ENCODE results near the gene CCDC88A.
"Not testable (repeated sequence)": the region's sequence is repeated elsewhere in the genome, so short reads cannot be mapped to it uniquely, and the experiment has no call there.

CCDC88A gene

GRCh38 chr2:55420871-55421270, 1.2 kb upstream of the CCDC88A start:
- DNase-seq = no peak

GRCh38 chr2:55420439-55420725, 726 bp upstream of the CCDC88A start:
- DNase-seq = no peak

- no peak for DNase-seq
Observed at GRCh38 chr2:55419233-55419678, 400 bp downstream of the CCDC88A start.

GRCh38 chr2:55418512-55419232, 984 bp downstream of the CCDC88A start:
- DNase-seq = no peak

DNA sequence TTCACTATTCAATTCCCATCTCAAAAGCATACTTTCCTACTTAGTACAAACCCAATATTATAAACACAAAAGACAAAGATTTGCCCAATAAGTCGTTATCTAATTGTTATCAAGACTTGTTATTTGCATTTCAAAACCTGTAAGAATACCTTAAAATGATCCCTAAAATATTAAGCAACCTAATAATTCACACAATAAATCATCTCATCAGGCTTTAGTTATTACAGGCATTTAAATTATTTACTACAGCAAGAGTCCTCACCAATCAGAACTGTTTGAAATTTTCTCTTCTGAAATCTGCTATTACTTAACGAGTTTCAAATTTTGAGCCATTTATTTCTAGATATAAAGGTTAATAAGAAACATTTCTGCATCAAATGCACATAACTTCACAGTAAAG, 1.6 kb downstream of the CCDC88A start:
- no peak for DNase-seq

GRCh38 chr2:55416786-55417568, 2.7 kb downstream of the CCDC88A start:
- no peak for DNase-seq

DNA sequence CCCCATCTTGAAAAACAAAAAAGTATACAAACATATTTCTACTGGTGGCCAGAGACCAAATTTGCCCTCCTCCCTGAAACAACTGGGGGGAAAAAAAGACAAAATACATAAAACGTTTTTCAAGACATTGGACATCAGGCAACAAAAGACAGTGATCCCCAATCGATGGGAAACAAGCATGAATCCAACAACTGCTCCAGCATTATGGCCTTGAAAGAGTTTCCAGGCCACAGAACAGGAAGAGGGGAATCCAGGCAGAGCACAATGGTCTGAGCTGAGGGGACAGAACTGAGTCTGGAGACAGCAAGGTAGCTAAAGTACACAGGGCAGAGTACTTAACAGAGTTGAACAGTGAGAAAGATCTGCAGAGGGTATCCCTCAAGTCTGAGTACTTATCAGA, 4.4 kb downstream of the CCDC88A start:
- DNase-seq = no peak

- DNase-seq = no peak
Observed at GRCh38 chr2:55408918-55409868, 10.5 kb downstream of the CCDC88A start.

- no peak for DNase-seq
Observed at GRCh38 chr2:55408098-55408882, 11.4 kb downstream of the CCDC88A start.

- DNase-seq = no peak
Observed at GRCh38 chr2:55405116-55405515, 14.5 kb downstream of the CCDC88A start.

DNA sequence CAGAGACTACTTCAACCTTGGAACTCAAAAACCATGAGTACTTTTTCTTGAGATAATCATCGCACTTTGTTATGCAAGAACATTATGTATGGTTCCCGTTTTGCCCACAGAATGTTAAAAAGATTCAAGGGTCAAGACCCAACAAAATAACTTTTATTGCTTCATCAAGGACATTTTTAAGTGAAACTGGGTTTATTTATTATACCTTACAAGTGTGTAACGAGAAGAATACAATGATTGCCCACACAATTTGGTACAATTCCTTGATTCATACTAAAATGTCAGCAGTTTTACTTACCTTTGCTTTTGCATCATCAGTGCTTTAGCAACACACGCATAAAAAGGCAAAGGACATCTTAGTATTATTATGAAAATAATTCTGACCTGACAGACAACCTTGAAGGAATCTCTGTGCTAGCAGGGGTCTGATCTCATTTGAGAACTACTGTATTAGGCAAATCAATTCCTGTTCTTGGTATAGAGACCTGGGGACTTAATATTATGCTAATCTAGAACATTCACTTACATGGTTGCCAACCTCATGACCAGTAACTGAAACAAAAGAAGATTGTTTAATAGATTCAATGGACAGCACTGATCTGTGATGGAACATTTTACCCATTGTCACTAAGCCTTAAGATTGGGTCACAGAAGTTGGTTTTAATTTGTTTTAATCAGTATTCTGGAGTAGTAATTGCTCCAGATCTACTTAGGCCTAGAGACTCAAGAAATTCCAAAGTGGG, 16.2 kb downstream of the CCDC88A start:
- DNase-seq = no peak

GRCh38 chr2:55401124-55401523, 18.5 kb downstream of the CCDC88A start:
- no peak for DNase-seq

DNA sequence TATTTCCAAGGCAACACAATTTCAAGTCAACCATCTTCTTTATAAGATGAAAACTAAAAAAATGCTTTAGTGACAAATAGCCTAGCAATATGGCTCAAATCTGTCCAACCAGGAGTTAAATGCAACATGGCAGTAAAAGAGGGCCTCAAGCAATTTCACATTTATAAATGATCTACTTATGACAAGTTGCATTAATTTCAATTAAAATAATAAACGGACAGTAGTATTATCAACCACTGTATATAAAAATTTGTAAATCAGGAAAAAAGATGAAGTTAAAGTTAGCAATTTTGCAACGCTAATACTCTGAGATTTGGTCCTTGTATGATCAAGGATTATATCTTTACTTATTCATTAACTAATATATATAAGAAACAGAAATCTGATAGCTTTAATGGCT, 19.3 kb downstream of the CCDC88A start:
- no peak for DNase-seq

DNA sequence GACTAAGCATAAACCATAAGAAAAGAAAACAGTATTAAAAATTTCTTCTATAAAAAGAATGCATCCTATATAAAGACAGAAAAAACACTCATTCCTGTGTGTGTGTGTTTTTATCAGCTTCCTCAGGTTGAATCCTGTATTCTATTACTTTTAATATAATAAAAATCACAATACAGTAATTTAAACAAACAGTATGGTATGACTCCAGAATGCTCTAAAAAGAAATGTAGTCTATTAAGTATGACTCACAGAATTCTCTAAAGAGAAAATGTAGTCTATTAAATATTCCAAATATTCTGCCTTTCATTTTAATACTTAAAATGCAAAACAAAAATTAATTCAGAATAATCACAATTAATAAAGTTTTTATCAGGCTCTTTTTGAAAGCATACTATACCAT, 19.8 kb downstream of the CCDC88A start:
- no peak for DNase-seq

GRCh38 chr2:55395724-55396605, 23.7 kb downstream of the CCDC88A start:
- no peak for DNase-seq

DNA sequence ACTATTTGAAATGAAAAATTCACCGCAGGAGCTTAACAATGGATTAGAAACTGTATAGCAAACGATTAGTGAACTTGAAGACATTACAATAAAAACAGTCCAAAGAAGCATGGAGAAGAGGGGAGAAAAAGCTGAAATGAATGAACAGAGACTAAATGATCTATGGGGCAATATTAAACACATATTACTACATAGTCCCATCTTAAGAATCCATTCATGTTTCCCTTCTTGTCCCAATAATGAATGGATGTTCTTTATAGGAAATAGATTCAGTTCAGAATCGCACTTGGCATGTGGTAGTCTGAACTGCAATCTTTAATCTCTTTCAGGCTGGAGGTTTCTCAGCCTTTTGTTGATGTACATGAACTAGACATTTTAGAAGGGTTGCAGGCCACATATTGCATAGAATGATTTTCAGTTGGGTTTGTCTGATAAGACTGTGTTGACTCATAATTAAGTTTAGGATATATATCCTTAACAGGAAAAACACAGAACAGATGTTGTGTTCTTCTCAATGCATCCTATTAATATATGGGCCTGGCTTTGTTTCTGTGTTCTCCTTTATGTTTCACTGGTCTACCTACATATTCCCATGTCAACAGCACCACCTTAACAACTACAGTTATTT, 27.9 kb downstream of the CCDC88A start:
- DNase-seq = no peak

GRCh38 chr2:55391155-55391554, 28.5 kb downstream of the CCDC88A start:
- DNase-seq = no peak

DNA sequence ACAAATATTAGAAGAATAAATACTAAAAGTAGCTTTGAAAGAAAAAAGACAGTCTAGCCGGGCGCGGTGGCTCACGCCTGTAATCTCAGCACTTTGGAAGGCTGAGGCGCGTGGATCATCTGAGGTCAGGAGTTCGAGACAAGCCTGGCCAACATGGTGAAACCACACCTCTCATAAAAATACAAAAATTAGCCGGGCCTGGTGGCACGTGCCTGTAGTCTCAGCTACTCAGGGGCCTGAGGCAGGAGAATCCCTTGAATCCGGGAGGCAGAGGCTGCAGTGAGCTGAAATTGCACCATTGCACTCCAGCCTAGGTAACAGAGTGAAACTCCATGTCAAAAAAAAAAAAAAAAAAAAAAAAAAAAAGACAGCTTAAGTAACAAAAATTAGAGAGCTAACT, 34.1 kb downstream of the CCDC88A start:
- not testable (repeated sequence) for DNase-seq

GRCh38 chr2:55384786-55385185, 34.9 kb downstream of the CCDC88A start:
- no peak for DNase-seq

DNA sequence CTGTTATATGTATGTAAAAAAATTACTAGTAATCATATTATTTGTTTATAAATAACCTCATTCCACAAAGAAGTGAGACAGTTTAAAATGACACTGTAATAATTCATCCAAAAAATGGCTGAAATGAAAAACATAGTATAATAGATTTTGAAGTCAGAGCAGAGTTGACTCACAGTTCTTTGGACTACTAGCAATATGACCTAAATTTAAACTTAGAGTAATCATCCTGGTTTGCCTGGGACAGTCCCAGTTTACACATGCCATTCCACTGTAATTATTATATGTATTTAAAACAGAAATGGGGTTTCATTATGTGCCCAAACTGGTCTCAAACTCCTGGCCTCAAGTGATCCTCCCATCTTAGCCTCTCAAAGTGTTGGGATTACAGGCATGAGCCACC, 48.3 kb downstream of the CCDC88A start:
- no peak for DNase-seq

All from effector CD8-positive, alpha-beta T cell (primary cell).